ENCODE measurements around the gene ANKRD2.

The ANKRD2 gene

GRCh38 chr10:97596101-97597082, 23.8 kb downstream of the ANKRD2 start:
- no peak for DNase-seq (ENCODE audit: low read depth)

- DNase-seq (ENCODE audit: low read depth): no peak
Observed at GRCh38 chr10:97597778-97598177, 25.2 kb downstream of the ANKRD2 start.

- DNase-seq (ENCODE audit: low read depth): no peak
Observed at GRCh38 chr10:97598407-97599271, 26.1 kb downstream of the ANKRD2 start.

GRCh38 chr10:97599272-97599619, 26.7 kb downstream of the ANKRD2 start:
- no peak for DNase-seq (ENCODE audit: low read depth)

- DNase-seq (ENCODE audit: low read depth): no peak
Observed at GRCh38 chr10:97600616-97601015, 28.0 kb downstream of the ANKRD2 start.

- no peak for DNase-seq (ENCODE audit: low read depth)
Observed at GRCh38 chr10:97601268-97602215, 29.0 kb downstream of the ANKRD2 start.

GRCh38 chr10:97607095-97607636, 34.6 kb downstream of the ANKRD2 start:
- DNase-seq (ENCODE audit: low read depth): no peak

- DNase-seq (ENCODE audit: low read depth): no peak
Observed at GRCh38 chr10:97608991-97609561, 36.5 kb downstream of the ANKRD2 start.

GRCh38 chr10:97611473-97611872, 38.9 kb downstream of the ANKRD2 start:
- DNase-seq (ENCODE audit: low read depth): no peak

- DNase-seq (ENCODE audit: low read depth): no peak
Observed at GRCh38 chr10:97612386-97612785, 39.8 kb downstream of the ANKRD2 start.

GRCh38 chr10:97618285-97618684, 45.7 kb downstream of the ANKRD2 start:
- DNase-seq (ENCODE audit: low read depth): no peak

- DNase-seq (ENCODE audit: low read depth): no peak
Observed at GRCh38 chr10:97618733-97619132, 46.2 kb downstream of the ANKRD2 start.

- DNase-seq (ENCODE audit: low read depth): no peak
Observed at GRCh38 chr10:97623277-97623676, 50.7 kb downstream of the ANKRD2 start.

GRCh38 chr10:97627731-97628130, 55.2 kb downstream of the ANKRD2 start:
- DNase-seq (ENCODE audit: low read depth): no peak

GRCh38 chr10:97628228-97628627, 55.6 kb downstream of the ANKRD2 start:
- no peak for DNase-seq (ENCODE audit: low read depth)

GRCh38 chr10:97629289-97629688, 56.7 kb downstream of the ANKRD2 start:
- DNase-seq (ENCODE audit: low read depth): no peak

- no peak for DNase-seq (ENCODE audit: low read depth)
Observed at GRCh38 chr10:97631098-97631497, 58.5 kb downstream of the ANKRD2 start.

GRCh38 chr10:97632949-97633884, 60.6 kb downstream of the ANKRD2 start, which contains the start of gene MORN4:
MORN4 (minus strand) TSS chr10:97633500; CDS start chr10:97619653, 13,847 bp downstream.
- peak; percentile 72 for DNase-seq (ENCODE audit: low read depth)

Data from stimulated activated CD8-positive, alpha-beta memory T cell treated with anti-CD3 and anti-CD28 coated beads, Interleukin-15, amount 100 ng/mL, for 24 hours (primary cell).